Measurements from ENCODE around the gene SLC22A17.
"Not testable (repeated sequence)": the region's sequence is repeated elsewhere in the genome, so short reads cannot be mapped to it uniquely, and the experiment has no call there.

The SLC22A17 gene

DNA sequence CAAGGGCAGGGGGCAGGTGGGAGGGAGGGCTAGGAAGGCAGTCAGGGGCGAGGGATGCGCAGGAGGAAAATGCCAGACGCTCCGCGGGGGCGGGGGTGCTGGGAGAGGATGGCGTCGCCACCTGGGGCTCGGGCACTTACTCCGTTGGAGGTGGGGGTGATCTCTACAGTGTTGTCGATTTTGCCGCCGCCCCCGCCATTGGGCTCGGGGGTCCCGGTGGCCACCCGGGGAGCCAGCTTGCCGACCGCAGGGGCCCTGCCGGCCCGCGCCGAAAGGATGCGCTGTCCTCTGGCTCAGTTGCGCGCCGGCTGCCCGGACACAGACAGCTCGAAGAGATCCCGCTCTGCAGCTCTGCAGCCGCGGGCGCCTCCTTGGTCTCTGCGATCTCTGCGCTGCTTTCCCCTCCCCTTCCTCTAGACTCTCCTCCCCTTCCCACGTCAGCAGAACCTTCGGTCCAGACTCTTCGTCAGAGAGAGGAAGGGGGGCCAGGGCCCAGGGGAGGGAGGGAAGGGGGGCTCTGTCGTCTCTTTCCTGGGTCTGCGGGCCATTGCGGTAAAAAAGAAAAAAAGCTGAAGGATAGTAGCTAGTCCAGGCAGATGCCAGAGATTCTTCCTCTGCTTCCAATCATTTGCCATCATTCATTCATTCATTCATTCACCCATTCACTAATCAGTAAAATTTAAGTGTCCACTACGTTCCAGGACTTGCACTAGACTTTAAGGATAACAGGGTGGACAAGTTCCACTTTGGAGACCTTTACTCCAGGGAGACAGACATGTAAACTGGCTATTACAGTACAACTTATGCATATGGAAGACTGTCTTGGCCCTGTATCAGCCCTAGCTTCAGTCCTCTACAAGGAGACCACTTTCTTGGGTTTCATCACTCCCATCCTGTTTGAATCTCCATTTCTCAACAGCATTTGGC, at the start of gene SLC22A17:
Gene SLC22A17, minus strand, starts transcription at position 382 of the 927 bp plus-strand sequence.
- H4K20me1 ChIP-seq (ENCODE audit: control insufficient read depth, insufficient read depth, low read depth, low read length): no peaks in the 10 kb centered on the region
- no peak within 1 kb of the TSS for H3K27ac ChIP-seq (ENCODE audit: low read depth, low read length)
- H3K9me2 ChIP-seq (replicated peaks; ENCODE audit: control insufficient read depth, low read length): no peaks in the 10 kb centered on the region
- H3K4me2 ChIP-seq (ENCODE audit: low read length): no peak within 1 kb of the TSS
- no peaks in the 10 kb centered on the region for H3K9me3 ChIP-seq (ENCODE audit: control insufficient read depth, insufficient read depth, low read length)
- H3F3A ChIP-seq (ENCODE audit: control insufficient read depth, insufficient read depth): no peaks in the 10 kb centered on the region
- H3K27me3 ChIP-seq (ENCODE audit: control insufficient read depth, low read length): no peaks in the 10 kb centered on the region
- H3K4me1 ChIP-seq (ENCODE audit: control insufficient read depth, low read length): no peaks in the 10 kb centered on the region
- H3K4me3 ChIP-seq (ENCODE audit: low read length): no peak within 1 kb of the TSS
- no peaks in the 10 kb centered on the region for H3K36me3 ChIP-seq (ENCODE audit: control insufficient read depth, low read length)
- no peak for TF ChIP-seq EZH2phosphoT487 (IDR thresholded peaks at IDR 0.05; ENCODE audit: borderline replicate concordance, low read length)
- TF ChIP-seq, protein P1, sequence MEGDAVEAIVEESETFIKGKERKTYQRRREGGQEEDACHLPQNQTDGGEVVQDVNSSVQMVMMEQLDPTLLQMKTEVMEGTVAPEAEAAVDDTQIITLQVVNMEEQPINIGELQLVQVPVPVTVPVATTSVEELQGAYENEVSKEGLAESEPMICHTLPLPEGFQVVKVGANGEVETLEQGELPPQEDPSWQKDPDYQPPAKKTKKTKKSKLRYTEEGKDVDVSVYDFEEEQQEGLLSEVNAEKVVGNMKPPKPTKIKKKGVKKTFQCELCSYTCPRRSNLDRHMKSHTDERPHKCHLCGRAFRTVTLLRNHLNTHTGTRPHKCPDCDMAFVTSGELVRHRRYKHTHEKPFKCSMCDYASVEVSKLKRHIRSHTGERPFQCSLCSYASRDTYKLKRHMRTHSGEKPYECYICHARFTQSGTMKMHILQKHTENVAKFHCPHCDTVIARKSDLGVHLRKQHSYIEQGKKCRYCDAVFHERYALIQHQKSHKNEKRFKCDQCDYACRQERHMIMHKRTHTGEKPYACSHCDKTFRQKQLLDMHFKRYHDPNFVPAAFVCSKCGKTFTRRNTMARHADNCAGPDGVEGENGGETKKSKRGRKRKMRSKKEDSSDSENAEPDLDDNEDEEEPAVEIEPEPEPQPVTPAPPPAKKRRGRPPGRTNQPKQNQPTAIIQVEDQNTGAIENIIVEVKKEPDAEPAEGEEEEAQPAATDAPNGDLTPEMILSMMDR (IDR thresholded peaks at IDR 0.05; ENCODE audit: low read depth, low read length, poor library complexity, severe bottlenecking): no peak
- no peaks in the 10 kb centered on the region for H3K79me2 ChIP-seq (ENCODE audit: control insufficient read depth, low read length)

DNA sequence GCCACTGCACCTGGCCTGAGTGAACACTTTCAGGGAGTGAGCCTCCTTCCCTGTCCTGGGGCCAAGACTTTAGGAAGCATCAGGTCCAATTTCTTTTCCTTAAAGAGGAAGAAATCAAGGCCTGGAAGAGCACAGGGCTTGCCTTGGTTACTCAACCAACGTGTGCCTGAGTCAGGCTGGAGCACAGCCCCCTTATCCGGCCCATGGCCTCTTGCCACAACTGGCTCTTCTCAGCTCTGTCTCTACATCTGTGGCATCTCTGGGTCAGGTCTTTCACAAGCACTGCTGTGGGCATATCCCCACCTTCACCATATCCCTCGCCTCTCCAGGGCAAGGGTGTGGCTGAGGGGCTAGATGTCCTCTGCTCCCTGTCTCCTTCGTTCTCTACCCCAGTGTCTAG, 48.6 kb upstream of the SLC22A17 start:
- Histone ChIP-seq H3K9me3 (ENCODE audit: control insufficient read depth, insufficient read depth, low read length) (no peaks in the 10 kb centered on the region), H3K27me3 (ENCODE audit: control insufficient read depth, low read length) (no peaks in the 10 kb centered on the region), H3F3A (ENCODE audit: control insufficient read depth, insufficient read depth) (no peaks in the 10 kb centered on the region), H3K9me2 (replicated peaks; ENCODE audit: control insufficient read depth, low read length) (no peaks in the 10 kb centered on the region), H3K36me3 (ENCODE audit: control insufficient read depth, low read length) (no peaks in the 10 kb centered on the region), H4K20me1 (ENCODE audit: control insufficient read depth, insufficient read depth, low read depth, low read length) (no peaks in the 10 kb centered on the region), H3K4me3 (ENCODE audit: low read length) (no peak overlapping the region), H3K4me1 (ENCODE audit: control insufficient read depth, low read length) (no peaks in the 10 kb centered on the region), H3K4me2 (ENCODE audit: low read length) (no peak overlapping the region), H3K27ac (ENCODE audit: low read depth, low read length) (no peak overlapping the region), H3K79me2 (ENCODE audit: control insufficient read depth, low read length) (no peaks in the 10 kb centered on the region)
- TF ChIP-seq EZH2phosphoT487 (IDR thresholded peaks at IDR 0.05; ENCODE audit: borderline replicate concordance, low read length): no peak
- TF ChIP-seq, protein P1 (IDR thresholded peaks at IDR 0.05; ENCODE audit: low read depth, low read length, poor library complexity, severe bottlenecking): no peak

DNA sequence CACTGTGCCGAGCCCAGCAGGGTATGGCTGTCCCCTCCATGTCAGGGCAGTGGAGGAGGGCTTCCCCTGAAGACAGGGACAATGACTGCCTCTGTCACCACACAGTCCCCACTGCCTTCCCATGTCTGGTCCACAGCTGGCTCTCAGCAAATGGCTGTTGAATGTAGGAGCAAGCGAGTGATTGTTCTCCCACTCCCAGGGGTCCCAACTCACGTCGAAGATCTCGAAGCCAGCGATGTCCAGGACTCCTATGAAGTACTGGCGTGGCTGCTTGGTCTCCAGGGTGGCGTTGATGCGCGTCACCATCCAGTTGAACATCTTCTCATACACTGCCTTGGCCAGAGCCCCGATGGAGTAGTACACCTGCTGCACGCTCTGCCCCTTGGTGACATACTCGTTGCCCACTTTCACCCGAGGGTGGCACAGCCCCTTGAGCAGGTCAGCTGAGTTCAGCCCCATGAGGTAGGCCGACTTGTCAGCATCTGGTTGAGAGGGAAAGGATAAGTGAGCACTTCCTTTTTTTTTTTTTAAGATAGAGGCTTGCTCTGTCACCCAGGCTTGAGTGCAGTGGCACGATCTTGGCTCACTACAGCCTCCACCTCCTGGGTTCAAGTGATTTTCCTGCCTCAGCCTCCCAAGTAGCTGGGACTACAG, 47.9 kb upstream of the SLC22A17 start:
- not testable (repeated sequence) for H3K4me1 ChIP-seq (ENCODE audit: control insufficient read depth, low read length); H3K79me2 ChIP-seq (ENCODE audit: control insufficient read depth, low read length); H3K9me2 ChIP-seq (replicated peaks; ENCODE audit: control insufficient read depth, low read length); H3K4me2 ChIP-seq (ENCODE audit: low read length); H3K4me3 ChIP-seq (ENCODE audit: low read length); H4K20me1 ChIP-seq (ENCODE audit: control insufficient read depth, insufficient read depth, low read depth, low read length); H3K36me3 ChIP-seq (ENCODE audit: control insufficient read depth, low read length); H3F3A ChIP-seq (ENCODE audit: control insufficient read depth, insufficient read depth); H3K27ac ChIP-seq (ENCODE audit: low read depth, low read length); H3K27me3 ChIP-seq (ENCODE audit: control insufficient read depth, low read length); H3K9me3 ChIP-seq (ENCODE audit: control insufficient read depth, insufficient read depth, low read length)

DNA sequence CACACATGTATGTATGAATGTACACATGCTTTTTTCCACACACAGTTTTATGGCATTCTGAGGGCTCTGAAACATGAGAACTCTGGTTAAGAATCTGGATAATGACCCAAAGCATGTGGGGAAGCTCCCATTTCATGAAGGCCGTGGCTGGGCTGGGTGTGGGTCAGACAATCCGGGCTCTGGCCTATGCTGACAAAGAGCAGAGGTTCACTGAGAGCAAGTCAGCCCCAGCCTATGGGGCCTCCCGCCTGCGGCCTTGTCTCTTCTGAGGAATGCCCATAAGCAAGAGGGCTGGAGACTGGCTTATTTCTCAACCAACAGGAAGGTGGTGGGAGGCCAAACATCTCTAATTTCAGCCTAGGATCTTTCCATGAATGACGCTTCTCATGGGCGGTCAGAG, 46.9 kb upstream of the SLC22A17 start:
- no peaks in the 10 kb centered on the region for H3K4me1 ChIP-seq (ENCODE audit: control insufficient read depth, low read length)
- no peaks in the 10 kb centered on the region for H3K9me3 ChIP-seq (ENCODE audit: control insufficient read depth, insufficient read depth, low read length)
- H4K20me1 ChIP-seq (ENCODE audit: control insufficient read depth, insufficient read depth, low read depth, low read length): no peaks in the 10 kb centered on the region
- TF ChIP-seq, protein P1 (IDR thresholded peaks at IDR 0.05; ENCODE audit: low read depth, low read length, poor library complexity, severe bottlenecking): no peak
- no peak for TF ChIP-seq EZH2phosphoT487 (IDR thresholded peaks at IDR 0.05; ENCODE audit: borderline replicate concordance, low read length)
- H3K36me3 ChIP-seq (ENCODE audit: control insufficient read depth, low read length): no peaks in the 10 kb centered on the region
- H3K4me2 ChIP-seq (ENCODE audit: low read length): no peak overlapping the region
- no peaks in the 10 kb centered on the region for H3K79me2 ChIP-seq (ENCODE audit: control insufficient read depth, low read length)
- H3F3A ChIP-seq (ENCODE audit: control insufficient read depth, insufficient read depth): no peaks in the 10 kb centered on the region
- no peaks in the 10 kb centered on the region for H3K9me2 ChIP-seq (replicated peaks; ENCODE audit: control insufficient read depth, low read length)
- no peak overlapping the region for H3K4me3 ChIP-seq (ENCODE audit: low read length)
- H3K27ac ChIP-seq (ENCODE audit: low read depth, low read length): no peak overlapping the region
- H3K27me3 ChIP-seq (ENCODE audit: control insufficient read depth, low read length): no peaks in the 10 kb centered on the region
